Gastroesophageal sphincter (tissue), 3 donors: ENCODE results near the gene DZANK1.

Experiments
- EP300 ChIP-seq: sonication (generic); formaldehyde crosslinking; IDR thresholded peaks from one replicate; pipeline ENCODE4 v1.6.1; 2017; ENCODE audit warnings: antibody characterized with exemption, mild to moderate bottlenecking
- POLR2A ChIP-seq, 2 donors: fragments of 450-650 bp; IDR thresholded peaks; one replicate each; pipeline ENCODE4 v1.6.1; 2017; ENCODE audit warnings: antibody characterized with exemption in 2 of 2, mild to moderate bottlenecking in 2 of 2, moderate library complexity in 1 of 2
- POLR2AphosphoS5 ChIP-seq: sonication (generic); formaldehyde crosslinking; IDR thresholded peaks from one replicate; pipeline ENCODE4 v1.6.1; 2017; ENCODE audit warnings: antibody characterized with exemption
- TF ChIP-seq, protein P1 (sequence below), 4 experiments: fragments of 200-600 bp in 2 of 4; fragments of 450-650 bp in 2 of 4; sonication (generic) in 1 of 4; IDR thresholded peaks; one replicate each; pipeline ENCODE4 v1.5.1; 2017 to 2019; ENCODE audit warnings: antibody characterized with exemption in 4 of 4, mild to moderate bottlenecking in 2 of 4, moderate library complexity in 2 of 4

DNA sequence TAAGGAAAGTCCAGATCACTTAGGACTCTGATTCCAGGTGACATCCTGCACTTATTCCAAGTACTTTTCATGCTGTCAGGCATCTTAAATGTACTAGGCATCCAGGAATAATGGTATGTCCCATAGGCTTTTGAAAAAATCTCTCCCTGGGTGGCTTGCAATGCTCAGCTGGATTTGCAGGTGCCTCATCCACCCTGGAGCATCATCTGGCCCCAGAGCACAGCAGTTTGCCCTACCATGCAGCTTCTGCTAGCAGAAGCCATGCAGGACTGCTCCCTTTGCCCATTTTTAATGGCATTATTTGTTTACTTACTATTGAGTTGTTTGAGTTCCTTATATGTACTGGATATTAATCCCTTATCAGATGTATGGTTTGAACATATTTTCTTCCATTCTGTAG is 45.2 kb downstream of the DZANK1 start:
- TF ChIP-seq EP300 (no peak), POLR2A (IDR thresholded peaks at IDR 0.05) (no peak), POLR2AphosphoS5 (no peak)
- TF ChIP-seq, protein P1, sequence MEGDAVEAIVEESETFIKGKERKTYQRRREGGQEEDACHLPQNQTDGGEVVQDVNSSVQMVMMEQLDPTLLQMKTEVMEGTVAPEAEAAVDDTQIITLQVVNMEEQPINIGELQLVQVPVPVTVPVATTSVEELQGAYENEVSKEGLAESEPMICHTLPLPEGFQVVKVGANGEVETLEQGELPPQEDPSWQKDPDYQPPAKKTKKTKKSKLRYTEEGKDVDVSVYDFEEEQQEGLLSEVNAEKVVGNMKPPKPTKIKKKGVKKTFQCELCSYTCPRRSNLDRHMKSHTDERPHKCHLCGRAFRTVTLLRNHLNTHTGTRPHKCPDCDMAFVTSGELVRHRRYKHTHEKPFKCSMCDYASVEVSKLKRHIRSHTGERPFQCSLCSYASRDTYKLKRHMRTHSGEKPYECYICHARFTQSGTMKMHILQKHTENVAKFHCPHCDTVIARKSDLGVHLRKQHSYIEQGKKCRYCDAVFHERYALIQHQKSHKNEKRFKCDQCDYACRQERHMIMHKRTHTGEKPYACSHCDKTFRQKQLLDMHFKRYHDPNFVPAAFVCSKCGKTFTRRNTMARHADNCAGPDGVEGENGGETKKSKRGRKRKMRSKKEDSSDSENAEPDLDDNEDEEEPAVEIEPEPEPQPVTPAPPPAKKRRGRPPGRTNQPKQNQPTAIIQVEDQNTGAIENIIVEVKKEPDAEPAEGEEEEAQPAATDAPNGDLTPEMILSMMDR (IDR thresholded peaks at IDR 0.05), result no peak
